ENCODE results near the gene TMEM150C.

DNA sequence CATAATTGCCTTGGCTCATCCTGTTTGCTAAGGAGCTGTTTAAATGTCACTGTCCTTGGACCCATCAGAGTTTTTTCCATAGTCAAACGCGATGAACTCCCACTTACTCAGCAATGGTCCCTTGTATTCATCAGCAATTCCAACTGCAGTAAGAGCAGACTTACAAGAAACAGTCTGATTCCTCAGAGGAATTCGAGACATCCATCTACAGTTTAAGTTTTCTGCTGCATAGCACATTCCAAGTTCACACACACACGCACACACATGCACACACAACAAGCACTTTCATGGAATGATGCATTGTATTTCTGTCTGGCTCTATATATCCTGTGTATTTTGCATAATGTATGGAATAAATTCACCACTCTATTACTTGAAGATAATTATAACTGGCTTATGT, 32.7 kb upstream of the TMEM150C start:
- TF ChIP-seq, protein P1, sequence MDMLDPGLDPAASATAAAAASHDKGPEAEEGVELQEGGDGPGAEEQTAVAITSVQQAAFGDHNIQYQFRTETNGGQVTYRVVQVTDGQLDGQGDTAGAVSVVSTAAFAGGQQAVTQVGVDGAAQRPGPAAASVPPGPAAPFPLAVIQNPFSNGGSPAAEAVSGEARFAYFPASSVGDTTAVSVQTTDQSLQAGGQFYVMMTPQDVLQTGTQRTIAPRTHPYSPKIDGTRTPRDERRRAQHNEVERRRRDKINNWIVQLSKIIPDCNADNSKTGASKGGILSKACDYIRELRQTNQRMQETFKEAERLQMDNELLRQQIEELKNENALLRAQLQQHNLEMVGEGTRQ (IDR thresholded peaks at IDR 0.05; ENCODE audit: low read depth, low read length) = no peak
- TF ChIP-seq, protein P2, sequence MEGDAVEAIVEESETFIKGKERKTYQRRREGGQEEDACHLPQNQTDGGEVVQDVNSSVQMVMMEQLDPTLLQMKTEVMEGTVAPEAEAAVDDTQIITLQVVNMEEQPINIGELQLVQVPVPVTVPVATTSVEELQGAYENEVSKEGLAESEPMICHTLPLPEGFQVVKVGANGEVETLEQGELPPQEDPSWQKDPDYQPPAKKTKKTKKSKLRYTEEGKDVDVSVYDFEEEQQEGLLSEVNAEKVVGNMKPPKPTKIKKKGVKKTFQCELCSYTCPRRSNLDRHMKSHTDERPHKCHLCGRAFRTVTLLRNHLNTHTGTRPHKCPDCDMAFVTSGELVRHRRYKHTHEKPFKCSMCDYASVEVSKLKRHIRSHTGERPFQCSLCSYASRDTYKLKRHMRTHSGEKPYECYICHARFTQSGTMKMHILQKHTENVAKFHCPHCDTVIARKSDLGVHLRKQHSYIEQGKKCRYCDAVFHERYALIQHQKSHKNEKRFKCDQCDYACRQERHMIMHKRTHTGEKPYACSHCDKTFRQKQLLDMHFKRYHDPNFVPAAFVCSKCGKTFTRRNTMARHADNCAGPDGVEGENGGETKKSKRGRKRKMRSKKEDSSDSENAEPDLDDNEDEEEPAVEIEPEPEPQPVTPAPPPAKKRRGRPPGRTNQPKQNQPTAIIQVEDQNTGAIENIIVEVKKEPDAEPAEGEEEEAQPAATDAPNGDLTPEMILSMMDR (conservative IDR thresholded peaks at IDR 0.05; ENCODE audit: low read depth, low read length) = no peak
- TF ChIP-seq SMC3 (IDR thresholded peaks at IDR 0.05; ENCODE audit: low read depth, low read length) (no peak), POLR2A (IDR thresholded peaks at IDR 0.05; ENCODE audit: low read depth, low read length) (no peak), RAD21 (IDR thresholded peaks at IDR 0.05; ENCODE audit: low read length) (no peak), RCOR1 (IDR thresholded peaks at IDR 0.05; ENCODE audit: insufficient replicate concordance, low read length) (no peak)
- TF ChIP-seq, protein P3, sequence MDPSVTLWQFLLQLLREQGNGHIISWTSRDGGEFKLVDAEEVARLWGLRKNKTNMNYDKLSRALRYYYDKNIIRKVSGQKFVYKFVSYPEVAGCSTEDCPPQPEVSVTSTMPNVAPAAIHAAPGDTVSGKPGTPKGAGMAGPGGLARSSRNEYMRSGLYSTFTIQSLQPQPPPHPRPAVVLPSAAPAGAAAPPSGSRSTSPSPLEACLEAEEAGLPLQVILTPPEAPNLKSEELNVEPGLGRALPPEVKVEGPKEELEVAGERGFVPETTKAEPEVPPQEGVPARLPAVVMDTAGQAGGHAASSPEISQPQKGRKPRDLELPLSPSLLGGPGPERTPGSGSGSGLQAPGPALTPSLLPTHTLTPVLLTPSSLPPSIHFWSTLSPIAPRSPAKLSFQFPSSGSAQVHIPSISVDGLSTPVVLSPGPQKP (IDR thresholded peaks at IDR 0.05; ENCODE audit: borderline replicate concordance, low read depth, low read length) = no peak
